GM18873 (cell line): Measurements from ENCODE around the gene TM4SF1.
"Not testable (repeated sequence)": the region's sequence is repeated elsewhere in the genome, so short reads cannot be mapped to it uniquely, and the experiment has no call there.

Experiments
- ATAC-seq: cut with Tn5 transposase; IDR thresholded peaks from one replicate; pipeline ENCODE4 v1.9.1; 2021; ENCODE audit warnings: mild to moderate bottlenecking, moderate library complexity, moderate number of reproducible peaks; ENCODE audit not compliant: unreplicated experiment, low FRiP score

Gene TM4SF1

DNA sequence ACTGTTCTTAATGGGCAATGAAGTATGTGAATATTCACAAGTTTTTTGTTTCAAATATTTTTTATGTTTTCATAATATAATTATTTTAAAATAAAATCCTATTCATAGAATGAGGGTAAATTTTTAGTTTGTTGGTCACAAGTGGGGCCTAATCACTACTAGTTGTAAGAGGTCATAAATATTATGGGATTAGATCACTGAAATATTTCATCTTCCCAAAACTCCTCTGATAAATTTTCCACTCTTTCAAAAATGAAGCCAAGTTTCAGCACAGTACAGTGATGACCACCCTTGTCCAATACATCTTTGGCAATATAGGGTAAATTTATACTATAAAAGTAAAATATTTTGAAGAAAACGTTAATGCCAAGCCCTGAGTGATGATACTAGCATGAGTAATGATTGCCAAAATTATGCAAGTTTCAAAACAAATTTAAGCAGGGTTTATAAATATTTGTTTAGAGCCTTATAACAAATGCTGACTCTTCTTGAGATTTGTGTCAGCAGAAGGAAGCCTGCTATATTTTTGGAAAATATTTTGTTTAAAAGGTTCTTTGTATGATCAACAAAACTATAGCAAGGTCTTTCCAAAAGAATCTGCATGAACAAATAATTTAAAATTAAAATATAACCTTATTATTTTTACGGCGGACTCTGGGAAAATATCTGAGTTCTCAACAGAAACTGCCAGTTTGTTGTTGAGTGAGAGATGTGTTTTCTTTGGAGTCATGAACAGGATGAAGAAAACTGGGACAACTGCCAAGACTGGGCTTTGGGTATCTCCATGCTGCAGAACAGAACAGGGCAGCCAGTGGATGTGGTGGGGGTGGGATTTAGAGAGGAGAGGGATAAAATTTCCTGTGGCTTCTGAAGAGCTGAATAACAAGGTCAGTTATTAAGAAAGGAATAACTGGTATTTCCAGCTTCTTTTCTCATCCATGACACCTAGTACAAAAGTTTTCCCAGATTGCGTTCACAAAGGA lies 17.9 kb upstream of the TM4SF1 start:
- no peak for ATAC-seq

DNA sequence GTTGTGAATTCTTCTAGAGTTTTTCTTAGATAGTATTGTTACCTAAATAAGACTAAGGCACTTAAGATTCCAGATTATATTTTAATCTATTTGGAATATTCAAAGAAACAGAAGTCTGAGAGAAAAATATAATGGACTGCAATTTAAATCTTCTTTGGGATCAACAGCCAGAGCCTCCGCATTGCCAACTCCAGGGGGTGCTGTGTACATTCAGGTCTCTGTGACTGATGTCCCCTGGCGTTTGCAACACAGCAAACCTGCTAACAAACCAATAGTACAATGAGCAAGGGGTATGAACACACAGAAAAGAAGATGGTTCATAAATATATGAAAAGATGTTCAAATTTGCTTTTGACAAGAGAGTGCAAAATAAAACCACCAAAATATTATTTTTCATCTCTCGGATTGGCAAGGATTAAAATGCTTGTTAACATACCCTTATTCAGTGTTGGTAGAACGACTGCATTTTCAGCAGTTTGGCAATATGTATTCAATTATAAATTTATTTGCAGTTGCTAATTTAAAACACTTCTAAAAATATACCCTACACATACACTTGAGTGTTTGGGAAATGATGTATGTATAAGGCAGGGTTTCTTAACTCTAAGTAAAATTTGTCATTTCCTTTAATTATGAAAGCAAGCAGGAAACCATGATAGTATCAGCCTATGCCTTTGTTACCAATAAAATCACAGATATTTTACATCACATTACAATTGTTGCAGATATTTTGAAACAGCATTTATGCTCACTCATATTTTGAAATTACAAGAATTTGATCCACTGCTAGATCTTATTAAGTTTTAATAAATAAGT lies 16.1 kb upstream of the TM4SF1 start:
- no peak for ATAC-seq

DNA sequence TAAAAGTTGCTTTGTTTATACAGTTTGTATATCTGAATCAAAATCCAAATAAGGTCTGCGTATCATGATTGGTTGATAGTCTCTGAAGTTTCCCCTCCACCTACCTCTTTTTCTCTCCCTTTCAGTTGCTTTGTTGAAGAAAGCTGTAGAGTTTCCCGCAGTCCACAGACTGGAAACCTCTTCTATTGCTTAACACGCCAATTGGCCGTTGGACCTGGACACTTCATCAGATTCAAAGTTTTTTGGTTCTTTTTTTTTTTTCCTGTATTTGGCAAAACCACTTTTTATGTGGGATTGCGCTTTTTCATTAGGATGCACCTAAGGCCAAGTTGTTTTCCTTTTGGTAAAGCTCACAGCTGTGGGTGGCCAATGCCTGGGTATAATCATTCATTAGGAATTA lies 14.5 kb upstream of the TM4SF1 start:
- ATAC-seq: no peak

DNA sequence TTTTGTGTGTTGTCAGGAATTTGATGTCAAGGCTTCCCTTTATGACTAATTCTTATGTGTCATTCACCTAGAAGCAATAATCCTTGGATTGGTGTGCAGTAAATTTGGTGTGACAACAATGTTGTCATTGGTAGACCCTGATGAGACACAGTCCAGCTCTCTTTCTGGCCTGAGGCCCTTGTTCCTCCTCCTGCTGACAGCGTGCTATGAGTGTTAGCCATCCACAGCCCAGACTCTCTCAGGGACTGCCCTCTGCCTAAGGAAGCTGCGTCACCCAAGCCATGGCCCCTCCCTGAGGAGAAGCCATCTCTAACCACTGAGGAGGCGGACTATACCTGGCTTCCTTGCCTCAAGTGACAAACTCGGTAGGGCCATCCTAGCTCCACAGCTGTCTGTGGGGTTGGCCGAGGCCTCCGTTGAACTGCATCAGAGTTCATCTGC lies 13.3 kb upstream of the TM4SF1 start:
- ATAC-seq: no peak

DNA sequence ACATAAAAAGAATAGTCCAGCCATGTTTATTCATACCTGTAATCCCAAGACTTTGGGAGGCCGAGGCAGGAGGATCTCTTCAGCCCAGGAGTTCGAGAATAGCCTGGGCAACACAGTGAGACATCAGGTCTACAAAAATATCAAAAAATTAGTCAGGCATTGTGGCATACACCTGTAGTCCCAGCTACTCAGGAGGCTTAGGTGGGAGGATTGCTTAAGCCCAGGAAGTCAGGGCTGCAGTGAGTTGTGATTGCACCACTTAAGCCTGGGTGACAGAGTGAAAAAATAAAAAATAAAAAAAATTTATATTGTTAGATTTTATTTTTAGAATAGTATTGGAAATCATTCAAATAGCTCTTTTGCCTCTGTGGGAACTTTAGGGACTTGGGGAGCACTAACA lies 12.8 kb upstream of the TM4SF1 start:
- ATAC-seq: no peak

DNA sequence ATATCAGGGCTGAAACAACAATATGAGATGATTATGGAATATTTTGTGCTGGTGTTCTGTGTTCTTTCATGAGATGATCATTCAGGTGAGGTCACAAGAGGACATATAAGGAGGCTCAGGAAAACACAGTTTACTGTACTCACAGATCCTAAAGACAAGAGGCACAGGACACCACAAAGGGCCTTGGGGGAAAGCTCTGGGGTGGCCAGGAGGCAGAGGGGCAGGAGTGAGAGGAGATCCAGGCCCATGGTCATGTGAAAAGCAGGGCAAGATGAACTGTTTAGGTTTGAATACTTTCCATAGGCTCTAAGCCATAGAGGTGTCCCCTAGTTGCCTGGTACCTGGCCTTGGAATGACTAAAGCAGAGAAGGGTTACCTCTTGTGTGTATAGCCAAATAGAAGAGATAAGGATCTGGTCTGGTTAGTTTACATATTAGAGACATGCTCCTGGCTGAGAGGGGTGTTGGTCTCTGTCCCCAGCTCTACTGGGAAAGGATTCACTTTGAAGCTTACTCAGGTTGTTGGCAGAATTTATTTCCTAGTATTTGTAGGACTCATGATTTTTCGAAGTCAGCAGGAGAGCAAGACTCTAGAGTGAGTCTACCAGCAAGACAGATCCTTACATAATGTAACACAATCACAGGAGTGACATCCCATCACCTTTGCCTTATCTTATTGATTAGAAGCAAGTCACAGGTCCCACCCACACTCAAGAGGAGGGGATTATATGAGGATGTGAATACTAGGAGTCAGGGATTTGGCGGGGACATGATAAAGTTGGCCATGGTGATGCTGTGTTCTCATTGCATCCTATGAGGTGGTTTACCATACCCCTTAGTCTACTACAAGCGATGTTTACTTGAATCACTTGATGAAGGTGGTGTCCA lies 11.3 kb upstream of the TM4SF1 start:
- no peak for ATAC-seq

DNA sequence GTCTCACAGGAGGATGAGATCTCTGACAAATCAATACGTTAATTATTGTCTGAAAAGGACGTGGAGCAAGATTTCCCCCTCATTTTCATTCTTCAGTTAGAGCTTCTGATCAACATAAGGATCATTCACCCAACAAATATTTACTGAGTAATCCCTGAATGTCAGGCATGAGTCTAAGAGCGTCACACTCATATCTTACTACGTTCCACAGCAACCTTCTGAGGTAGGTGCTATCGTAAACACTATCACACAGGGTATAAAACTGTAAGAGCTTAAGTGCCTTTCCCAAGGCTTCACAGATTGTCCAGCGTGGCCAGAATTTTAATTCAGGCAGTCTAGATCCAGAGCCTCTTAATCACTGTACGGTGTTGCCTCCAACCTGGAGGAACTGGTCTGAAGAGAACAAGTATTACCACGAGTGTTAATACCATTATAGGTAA lies 10.6 kb upstream of the TM4SF1 start:
- no peak for ATAC-seq

DNA sequence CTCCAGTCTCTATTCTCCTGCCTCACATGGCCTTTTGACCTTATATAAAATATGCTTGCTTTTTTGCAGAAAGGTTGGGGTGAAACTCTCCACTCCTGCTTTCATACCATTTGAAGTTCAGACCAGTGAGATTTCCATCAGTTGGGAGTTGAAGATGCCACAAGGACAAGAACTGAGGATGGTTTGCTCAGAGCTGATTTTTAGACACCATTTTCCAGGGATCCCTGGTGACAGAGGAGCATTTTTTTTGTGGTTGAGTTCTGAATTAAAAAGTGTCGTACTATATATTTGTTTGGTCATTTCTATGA lies 8.8 kb upstream of the TM4SF1 start:
- no peak for ATAC-seq

DNA sequence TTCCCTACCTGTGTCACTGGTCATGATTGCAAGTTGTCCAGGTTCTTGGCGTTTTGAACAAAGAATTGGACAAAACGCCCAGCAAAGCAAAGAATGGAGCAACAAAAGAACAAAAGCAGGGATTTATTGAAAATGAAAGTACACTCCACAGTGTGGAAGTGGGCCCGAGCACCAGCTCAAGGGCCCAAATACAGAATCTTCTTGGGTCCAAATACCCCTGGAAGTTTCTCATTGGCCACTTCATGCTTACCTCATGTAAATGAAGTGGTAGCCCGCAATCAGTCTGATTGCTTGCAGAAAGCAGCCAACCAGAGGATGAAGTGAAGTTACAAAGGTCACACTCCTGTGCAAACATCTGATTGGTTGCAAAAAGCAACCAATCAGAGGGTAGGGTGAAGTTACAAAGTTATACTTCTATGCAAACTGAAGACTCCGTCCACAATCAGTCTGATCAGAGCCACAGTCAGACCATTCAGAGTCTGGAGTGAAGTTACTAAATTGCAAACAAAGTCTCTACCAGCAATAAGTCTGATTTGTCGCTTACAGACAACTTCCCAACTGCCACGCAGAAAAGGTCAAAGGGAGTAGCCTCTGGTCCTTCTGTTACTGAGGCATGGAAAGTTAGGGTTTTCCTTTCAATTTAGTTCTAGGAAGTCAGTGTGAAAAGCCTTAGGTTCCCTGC lies 8.3 kb upstream of the TM4SF1 start:
- ATAC-seq: no peak

DNA sequence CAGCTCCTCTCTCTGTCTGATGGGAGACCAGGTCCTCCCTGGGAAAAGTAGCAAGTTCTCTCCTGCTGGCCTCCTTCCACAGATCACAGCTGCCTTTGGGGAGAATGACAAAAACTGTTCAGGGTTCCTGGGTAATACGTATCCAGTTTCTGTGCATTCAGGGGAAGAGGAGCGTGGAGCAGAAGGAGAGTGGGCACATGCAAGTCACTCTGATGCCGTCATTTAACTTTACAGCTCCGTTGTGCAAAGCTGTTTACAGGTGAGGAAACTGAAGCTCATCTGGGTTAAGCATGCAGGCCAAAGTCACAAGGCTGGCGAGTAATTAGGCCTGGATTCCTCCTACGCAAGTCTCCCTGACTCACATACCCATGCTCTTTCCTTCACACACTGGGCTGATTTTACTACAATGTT lies 7.5 kb upstream of the TM4SF1 start:
- ATAC-seq: no peak

DNA sequence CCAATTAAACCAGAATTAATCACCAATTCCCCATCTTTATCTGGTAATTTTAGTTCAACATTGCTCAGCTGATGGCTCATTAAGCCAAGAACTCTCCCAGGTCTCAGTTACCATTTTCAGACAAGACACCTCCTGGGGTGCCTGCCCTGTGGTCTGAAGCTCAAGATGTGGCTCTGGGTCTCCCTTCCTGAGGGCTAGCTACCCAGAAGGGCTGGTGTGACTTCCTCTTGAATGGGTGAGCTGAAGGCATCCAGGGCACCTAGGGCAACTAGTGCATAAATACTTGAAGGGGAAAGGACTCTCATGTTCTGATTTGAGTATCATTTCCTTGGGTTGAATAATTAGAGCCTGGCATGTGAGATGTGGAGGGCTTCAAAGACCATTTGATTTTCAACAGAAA lies 6.7 kb upstream of the TM4SF1 start:
- no peak for ATAC-seq

DNA sequence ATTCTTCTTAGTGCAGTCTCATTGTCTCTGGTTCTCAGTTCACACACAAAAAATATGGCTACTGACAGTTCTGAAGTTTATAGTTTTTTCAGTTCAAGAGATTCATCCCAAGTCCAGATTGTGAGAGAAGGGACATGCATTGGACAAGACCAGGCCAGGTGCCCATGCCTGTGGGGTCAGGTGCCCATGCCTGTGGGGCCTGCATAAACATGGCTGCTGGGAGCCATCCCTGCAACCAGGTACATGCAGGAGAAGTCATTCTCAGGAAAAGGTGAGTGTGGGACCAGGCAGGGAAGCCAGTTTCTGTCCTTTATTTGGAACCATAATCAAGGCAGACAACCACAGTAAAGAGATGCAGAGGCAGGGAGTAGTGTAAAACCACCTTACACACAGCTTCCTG lies 6.3 kb upstream of the TM4SF1 start:
- ATAC-seq: no peak

DNA sequence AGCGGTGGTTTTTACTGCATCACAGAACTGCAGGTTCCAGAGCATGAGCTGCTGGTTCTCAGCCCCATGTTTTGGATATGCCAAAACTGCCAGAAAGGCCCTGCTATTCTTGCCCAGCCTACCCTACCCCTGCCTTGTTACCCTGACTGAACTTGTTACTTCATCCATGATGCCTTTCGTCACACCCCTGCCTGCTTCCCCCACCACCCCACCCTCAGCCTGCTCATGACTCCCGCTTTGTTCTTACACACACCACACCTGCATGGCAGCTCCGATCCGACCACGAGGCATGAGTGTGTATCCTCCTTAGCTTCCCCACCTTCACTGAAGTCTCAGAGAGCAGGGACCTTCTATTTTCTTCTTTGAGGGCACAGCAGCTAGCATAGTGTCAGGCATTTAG lies 5.1 kb upstream of the TM4SF1 start:
- no peak for ATAC-seq

DNA sequence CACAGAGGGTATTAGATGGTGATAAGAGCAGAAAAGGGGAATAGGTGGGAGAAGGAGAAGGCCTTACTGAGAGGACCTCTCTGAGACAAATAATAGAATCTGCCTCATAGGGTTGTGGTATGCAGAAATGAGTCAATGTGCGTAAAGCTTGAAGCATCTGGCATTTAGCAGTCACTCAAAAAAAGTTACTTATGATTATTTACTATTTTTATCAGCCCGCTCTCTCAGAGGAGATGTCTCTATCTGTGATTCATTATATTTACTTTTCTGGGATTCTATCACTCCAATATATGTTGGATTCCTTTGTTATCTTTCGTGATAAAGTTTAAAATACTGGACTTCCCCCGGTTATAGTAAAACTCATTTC lies 4.6 kb upstream of the TM4SF1 start:
- ATAC-seq: peak; percentile 55

DNA sequence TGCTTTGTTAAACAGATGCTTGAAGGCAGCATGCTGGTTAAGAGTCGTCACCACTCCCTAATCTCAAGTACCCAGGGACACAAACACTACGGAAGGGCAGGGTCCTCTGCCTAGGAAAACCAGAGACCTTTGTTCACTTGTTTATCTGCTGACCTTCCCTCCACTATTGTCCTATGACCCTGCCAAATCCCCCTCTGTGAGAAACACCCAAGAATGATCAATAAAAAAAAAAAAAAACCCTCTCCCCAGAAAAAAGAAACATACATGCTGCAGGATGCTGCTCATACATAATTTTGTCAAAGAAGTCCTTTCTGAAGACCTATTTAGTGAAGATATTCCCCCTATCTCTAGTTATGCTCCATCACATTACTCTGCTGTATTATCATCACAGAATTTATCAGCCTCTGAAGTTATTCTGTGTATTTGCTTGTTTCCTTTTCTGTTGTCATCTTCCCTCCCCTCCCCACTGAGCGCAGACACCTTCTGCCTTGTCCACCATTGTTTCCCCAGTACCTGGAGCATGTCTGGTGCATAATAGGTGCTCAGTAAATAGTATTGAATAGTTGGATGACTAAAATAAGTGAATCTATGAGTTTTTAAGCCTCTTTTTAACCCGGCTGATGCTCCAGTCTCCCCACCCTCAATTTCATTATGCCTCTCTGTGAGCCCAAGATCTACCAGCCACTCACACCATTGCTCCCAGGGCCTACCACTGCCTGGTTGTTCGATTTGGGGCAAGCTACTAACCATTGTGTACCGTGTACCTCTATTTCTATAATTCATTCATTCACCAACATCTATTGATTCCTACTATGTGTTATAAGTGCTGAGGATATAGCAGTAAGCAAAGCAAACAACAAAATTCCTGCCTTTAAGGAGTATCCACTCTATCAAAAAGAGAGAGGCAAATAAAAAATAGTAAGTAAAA lies 4.0 kb upstream of the TM4SF1 start:
- no peak for ATAC-seq

DNA sequence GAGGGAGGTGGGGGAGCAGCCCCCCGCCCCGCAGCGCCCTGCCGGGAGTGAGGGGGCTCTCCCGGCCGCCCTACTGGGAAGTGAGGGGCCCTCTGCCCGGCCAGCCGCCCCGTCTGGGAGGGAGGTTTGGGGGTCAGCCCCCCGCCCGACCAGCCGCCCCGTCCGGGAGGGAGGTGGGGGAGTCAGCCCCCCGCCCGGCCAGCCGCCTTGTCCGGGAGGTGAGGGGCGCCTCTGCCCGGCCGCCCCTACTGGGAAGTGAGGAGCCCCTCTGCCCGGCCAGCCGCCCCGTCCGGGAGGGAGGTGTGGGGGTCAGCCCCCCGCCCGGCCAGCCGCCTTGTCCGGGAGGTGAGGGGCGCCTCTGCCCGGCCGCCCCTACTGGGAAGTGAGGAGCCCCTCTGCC lies 2.8 kb upstream of the TM4SF1 start:
- not testable (repeated sequence) for ATAC-seq

DNA sequence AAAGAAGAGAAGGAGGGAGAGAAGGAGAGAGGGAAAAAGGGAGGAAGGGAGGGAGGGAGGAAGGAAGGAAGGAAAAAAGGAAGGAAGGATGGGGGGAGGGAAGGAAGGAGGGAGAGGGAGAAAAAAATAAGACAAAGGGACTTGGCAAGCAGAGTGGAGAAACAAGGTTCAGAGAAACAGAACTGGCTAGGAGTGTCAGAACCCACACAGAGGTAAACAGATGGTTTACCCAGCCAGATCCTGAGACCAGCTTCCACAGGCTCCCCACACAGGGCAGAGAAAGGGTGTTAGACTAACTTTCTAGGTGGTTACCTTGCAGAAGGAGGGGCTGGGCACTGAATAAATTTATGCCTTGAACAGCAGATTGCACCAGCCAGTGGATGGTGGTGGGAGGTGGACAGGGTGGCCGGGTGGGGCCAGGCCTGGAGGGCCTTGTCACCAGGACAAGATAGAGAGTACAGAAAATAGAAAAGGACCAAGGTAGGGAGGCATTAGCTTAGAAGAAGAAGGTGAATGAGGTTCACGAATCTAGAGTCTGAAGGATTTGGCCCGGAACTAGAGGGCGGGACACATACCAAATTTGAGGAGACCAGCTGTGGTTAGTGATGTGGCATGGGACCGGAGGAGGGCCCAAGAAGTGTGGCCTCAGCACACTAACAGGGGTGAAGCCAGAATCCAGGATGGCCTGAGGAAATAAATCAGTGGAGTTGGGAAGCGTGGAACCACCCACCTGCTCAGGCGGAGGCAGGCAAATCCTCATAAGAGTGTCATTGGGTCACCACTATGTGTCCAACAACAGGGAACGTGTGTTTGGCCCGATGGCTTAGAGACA lies 1.2 kb upstream of the TM4SF1 start:
- no peak for ATAC-seq

DNA sequence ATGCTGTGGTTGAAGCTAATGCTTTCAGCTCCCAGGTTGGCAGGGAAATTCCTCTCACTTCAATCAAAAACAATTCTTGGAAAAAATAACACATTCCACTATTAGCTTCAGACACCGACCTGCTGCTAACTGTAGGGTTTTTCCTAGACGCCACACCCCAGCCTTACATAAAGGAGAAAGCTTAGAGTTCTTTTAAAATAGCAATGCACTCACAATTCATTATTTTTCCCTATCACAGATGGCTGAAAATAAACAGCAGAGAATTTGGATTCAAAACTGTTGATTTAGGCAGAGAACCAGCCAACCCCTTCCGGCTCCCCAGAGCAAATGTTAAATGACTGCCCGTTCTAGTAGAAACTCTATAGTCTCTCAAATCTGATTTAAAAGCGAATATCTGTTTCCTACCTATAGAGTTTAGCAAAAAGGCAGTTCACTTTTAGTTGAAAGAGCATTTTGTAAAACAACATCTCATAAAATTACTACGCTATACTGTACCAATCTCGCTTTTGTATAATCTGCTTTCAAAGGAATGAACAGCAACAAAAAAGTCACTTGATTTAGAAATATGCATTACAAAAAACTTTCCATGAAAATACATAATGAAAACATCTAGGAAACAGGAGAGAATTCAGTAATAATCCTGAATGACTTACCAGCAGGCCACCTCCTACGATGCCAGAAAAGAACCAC lies 586 bp downstream of the TM4SF1 start:
- ATAC-seq: no peak
